Cerebellar cortex (tissue), 1 donor: ENCODE results near the gene SEL1L.
A peak's percentile ranks its signal among the peaks of the same experiment; 100 is the strongest.
"Not testable (repeated sequence)": the region's sequence is repeated elsewhere in the genome, so short reads cannot be mapped to it uniquely, and the experiment has no call there.

Experiments
- DNase-seq: peaks from one replicate; pipeline ENCODE4 v3.0.0-alpha.2; 2015; ENCODE audit warnings: low spot score

SEL1L gene

DNA sequence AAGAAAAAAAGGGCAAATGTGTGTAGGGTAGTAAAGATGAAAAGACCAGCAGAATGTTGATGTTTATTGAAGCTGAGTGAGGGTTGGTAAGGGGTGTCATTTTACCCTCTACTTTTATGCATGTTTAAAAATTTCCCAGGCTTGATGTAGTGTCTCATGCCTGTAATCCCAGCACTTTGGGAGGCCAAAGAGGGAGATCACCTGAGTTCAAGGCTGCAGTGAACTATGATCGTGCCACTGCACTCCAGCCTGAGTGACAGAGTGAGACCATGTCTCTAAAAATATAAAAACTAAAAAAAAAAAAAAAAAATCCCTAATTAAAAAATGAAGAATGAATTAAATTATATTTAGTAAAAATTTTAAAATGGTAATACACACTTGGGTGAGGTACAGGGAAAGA lies 8.5 kb downstream of the SEL1L start:
- DNase-seq = no peak

GRCh38 chr14:81523616-81524015 lies 10.0 kb downstream of the SEL1L start:
- no peak for DNase-seq

DNA sequence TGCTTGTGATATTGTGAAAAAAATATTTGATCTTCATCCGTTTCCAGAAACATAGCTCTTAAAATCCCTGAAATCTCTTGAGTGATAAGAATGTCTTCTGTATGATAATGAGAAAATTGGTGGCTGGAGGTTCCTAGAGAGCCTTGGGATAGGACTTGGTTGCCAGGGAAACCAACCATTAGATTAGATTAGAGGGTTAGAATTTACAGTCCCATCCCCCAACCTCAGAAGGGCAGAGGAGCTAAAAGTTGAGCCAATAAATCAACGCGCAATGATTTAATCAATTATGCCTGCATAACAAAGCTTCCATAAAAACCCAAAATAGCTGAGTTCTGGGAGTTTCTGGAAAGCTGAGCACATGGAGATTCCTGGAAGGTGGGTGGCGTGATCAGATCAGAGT lies 10.6 kb downstream of the SEL1L start:
- DNase-seq = no peak

DNA sequence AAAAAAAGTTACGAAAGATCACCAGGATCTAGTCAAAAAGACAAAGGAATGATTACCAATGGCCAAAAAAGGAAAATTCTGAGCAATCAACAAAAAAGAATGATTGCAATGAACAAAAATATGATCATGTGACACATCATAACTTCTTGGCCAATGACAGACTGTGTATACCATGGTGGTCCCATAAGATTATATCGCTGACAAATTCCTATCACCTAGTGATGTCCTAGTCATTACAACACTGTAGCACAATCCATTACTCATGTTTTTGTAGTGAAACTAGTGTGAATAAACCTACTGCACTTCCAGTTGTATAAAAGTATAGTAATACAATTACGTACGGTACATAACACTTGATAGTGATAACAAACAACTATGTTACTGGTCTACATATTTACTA lies 12.3 kb downstream of the SEL1L start:
- DNase-seq = no peak

DNA sequence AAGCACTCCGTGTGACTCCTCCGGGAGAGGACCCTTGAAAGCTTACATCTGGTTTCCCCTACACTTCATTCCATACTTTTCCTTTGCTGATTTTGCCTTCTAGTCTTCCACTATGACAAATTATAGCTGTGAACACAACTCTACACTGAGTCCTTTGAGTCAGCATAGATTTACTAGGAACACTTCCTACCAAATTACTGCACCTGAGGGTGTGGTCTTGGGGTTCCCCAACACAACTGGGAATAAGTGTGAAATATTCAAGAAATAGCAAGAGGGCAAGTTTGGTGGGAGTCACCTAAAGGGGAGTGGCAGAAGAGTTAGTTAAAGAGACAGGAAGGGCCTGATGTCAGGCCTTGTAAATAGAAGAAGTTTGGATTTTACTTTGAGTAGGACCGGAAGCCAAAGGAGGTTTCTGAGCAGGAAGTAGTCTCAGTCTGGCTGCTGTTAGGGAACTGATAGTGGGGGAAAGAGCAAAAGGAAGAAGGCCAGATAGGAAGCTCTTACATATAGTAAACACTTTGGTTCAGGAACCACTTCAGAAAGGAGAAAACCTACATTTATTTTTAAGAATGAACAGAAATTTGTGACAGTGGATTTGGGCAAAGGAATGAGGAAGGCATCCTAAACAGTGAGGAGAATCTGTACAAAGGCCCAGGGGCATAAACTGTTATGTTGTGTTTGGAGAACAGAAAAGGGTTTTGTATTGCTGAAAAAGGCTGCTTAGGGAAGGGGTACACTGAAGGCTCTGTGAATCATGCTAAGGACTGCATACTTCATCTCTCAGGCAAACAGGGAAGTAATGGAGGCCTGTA lies 14.2 kb downstream of the SEL1L start:
- no peak for DNase-seq

DNA sequence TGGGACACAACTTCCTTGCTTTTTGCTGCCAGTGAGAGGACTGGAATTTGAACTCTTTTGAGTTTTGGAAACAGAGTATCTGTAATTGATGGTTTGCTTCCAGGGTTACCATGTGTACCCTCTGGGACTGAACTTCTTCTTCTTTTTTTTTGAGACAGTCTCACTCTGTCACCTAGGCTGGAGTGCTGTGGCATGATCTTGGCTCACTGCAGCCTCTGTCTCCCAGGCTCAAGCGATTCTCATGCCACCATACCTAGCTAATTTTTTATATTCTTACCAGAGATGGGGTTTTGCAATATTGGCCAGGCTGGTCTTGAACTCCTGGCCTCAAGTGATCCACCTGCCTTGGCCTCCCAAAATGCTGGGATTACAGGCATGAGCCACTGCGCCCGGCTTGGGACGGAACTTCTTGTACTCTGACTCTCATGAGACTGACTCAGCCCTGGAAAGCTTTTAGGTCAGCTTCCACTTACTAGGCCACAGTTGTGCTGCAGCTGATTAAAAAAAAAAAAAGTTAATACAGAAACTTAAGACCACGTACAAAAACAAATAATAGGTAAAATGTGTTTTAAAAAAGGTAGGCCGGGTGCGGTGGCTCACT lies 15.8 kb downstream of the SEL1L start:
- DNase-seq = no peak

- no peak for DNase-seq
Measured at GRCh38 chr14:81516986-81517797, 16.5 kb downstream of the SEL1L start.

GRCh38 chr14:81515927-81516326 lies 17.7 kb downstream of the SEL1L start:
- DNase-seq = not testable (repeated sequence)

DNA sequence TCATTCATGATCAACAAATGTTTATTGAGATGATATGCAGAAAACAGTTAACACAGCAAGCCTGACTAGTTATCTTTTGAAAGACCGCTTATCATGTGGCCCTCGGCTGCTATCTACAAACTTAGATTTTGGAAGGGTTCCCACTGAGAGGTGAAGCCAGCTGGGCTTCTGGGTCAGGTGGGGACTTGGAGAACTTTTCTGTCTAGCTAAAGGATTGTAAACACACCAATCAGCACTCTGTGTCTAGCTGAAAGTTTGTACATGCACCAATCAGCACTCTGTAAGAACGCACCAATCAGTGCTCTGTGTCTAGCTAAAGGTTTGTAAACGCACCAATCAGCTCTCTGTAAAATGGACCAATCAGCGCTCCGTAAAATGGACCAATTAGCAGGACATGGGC lies 20.8 kb downstream of the SEL1L start:
- not testable (repeated sequence) for DNase-seq

- no peak for DNase-seq
Measured at GRCh38 chr14:81511111-81511904, 22.3 kb downstream of the SEL1L start.

DNA sequence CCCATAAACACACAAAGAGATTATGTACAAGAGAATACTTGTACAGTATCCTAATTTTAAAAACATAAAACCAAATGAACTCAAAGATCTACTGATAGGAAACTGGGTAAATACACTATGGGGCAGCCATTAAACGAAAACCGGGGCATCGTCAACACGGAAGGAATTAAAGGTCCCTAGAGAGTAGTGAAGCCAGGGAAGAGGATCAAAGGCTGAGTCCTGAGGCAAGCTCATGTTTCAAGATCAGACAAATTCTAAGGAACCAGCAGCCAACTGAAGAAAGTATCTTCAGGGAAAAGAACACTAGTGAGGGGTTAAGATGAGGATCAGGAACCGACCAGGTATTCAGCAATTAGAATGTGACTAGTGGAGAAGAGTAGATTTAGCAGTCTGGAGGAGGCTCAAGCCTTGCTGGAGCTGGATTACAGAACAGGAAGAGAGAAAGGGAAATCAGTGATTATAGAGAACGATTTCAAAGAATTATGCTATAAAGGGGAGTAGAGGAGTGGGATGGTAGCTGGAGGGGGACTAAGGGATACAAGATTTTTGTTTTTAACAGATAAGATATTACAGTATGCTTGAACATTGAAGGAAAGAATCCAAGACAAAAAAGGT lies 23.7 kb downstream of the SEL1L start:
- DNase-seq = peak; percentile 4

DNA sequence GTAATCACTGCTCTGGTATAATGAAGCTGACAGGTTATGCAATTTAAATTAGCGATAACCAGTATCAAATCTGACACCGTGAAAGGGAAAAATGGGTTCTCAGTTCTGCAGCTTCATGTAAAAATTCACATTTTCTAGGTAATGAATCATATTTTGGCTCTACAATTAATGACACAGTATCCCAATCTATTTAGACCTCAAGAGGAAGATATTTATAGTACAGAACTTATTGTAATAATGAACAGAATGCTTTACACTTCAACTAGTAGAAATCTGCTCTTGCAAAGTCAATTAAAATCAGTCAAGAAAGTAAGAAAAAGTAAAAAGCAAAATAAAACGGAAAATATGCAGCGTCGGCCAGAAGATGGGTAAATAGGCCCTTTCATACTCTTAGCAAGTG lies 24.3 kb downstream of the SEL1L start:
- no peak for DNase-seq

- no peak for DNase-seq
Measured at GRCh38 chr14:81506487-81506886, 27.2 kb downstream of the SEL1L start.

DNA sequence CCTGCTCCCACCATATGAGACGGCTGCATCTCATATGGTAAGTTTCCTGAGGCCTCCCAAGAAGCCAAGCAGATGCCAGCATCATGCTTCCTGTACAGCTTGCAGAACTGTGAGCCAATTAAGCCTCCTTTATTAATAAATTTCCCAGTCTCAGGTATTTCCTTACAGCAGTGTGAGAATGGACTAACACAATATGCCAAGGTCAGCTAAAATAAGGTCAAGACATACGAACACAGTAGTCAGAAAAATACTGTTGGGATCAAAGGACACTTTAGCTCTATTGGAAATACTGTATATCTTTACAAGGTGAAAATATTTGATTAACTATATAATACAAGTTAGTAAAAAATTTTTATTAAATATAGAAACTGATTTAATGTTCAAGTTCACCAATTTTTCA lies 28.8 kb downstream of the SEL1L start:
- DNase-seq = no peak

DNA sequence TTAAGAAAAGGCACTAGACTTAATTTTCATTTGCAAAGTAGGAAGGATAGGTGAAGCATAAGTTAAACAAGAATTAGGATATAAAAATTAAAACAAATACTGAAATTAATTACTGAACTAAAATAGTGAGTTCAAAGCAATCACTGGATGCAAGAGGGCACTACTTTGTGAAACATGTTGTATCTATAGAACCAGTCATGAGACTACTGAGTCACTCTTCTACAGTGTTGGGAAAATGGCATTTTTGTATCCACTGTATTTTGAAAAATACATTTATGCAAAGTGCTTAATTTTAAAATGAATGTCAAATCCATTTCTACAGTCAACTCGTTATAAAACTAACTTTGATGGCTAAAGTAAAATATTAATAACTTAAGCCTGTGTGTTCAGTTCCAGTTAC lies 47.9 kb downstream of the SEL1L start:
- no peak for DNase-seq

- no peak for DNase-seq
Measured at GRCh38 chr14:81485372-81485771, 48.3 kb downstream of the SEL1L start.

DNA sequence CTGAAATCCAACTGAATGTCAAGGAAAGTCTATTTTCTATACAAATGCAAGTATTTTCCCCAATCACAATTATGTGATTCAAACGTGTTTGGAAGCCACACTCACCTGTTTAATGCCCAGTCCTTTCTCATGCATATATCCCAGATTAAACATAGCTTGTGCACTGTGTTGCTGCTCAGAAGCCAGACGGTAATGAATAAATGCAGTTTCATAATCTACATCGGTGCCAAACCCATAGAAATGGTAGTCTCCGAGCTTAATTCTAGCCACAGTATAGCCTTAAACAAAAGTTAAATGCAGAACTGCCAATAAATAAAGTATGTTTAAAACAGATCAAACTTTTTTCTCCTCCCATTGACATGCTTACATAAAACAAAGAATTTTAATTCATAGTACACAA lies 49.5 kb downstream of the SEL1L start:
- no peak for DNase-seq

DNA sequence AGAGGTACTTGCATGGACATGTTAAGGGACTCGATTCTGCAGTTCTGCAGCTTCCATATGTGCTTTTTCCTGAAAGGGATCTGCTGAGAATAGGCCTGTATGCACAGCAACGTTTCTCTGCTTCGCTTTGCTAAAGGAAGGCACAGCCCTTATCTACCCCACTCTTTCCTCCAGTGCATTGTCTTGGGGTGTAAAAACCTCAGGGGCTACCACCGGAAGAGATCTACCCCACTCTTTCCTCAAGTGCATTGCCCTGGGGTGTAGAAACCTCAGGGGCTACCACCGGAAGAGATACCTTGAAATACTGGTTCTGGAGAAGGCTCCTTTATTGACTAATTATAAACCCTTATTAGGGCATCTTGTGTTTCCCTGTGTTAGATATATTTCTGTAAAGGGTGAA lies 52.9 kb downstream of the SEL1L start:
- DNase-seq = no peak

DNA sequence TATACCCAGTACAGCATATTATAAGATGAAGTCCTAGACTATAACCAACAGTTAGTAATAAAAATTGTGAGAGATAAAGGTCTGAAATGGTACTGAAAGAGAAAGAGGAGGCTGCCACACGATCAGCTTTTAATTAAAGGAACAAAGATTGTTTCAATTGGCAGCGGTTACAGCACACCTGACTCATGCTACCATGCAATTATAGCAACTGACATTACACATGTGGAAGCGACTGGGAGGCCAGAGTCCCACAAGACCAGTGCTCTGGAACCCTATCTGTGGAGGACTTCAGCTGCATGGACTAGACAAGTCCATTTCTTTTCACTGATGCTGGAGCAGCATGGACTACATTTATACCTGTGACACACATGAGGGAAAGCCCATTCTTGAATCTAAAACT lies 55.2 kb downstream of the SEL1L start:
- DNase-seq = no peak

GRCh38 chr14:81476816-81477215 lies 56.8 kb downstream of the SEL1L start:
- DNase-seq = no peak

GRCh38 chr14:81474685-81475324 lies 58.8 kb downstream of the SEL1L start:
- no peak for DNase-seq
